HL-60 (cell line): ENCODE measurements around the gene SMC6.
A peak's percentile ranks its signal among the peaks of the same experiment; 100 is the strongest.

Experiments used
- DNase-seq, 2 experiments: peaks; one replicate each; pipeline ENCODE4 v3.0.0-alpha.2; 2010 to 2020; ENCODE audit warnings: low read depth in 1 of 2, low spot score in 1 of 2
- H3K27ac ChIP-seq: fragments of 250-450 bp; sonication (Bioruptor Pico); replicated peaks from 2 replicates; pipeline ENCODE4 v1.5.1; 2020; ENCODE audit warnings: mild to moderate bottlenecking, moderate library complexity
- H3K27me3 ChIP-seq: fragments of 250-450 bp; sonication (Bioruptor Pico); 2 replicates; pipeline ENCODE4 v1.5.1; 2021; ENCODE audit warnings: mild to moderate bottlenecking, moderate library complexity; ENCODE audit not compliant: insufficient read depth, poor library complexity, severe bottlenecking
- H3K4me3 ChIP-seq: replicated peaks from 2 replicates; pipeline ENCODE4 v1.5.1; 2011; ENCODE audit warnings: mild to moderate bottlenecking, control low read depth, low read length; ENCODE audit not compliant: insufficient read depth
- CTCF ChIP-seq: IDR thresholded peaks from one replicate; pipeline ENCODE4 v1.5.1; 2011; ENCODE audit warnings: low read length, control low read depth, inconsistent platforms; ENCODE audit not compliant: insufficient read depth
- GABPA ChIP-seq: IDR thresholded peaks from 2 replicates; pipeline ENCODE4 v1.6.1; 2012; ENCODE audit warnings: low read depth
- POLR2AphosphoS5 ChIP-seq: IDR thresholded peaks from 2 replicates; pipeline ENCODE4 v1.6.1; 2012; ENCODE audit warnings: low read depth
- SPI1 ChIP-seq: IDR thresholded peaks from 2 replicates; pipeline ENCODE4 v1.6.1; 2012; ENCODE audit warnings: low read depth, mild to moderate bottlenecking, borderline replicate concordance
- TF ChIP-seq, protein P1 (sequence below): IDR thresholded peaks from 2 replicates; pipeline ENCODE4 v1.6.1; 2012; ENCODE audit warnings: low read depth; ENCODE audit not compliant: insufficient replicate concordance

Gene SMC6

GRCh38 chr2:17762451-17762850 lies 8.8 kb upstream of the SMC6 start:
- DNase-seq, result no peak
- no peak overlapping the region for H3K27ac ChIP-seq
- no peaks in the 10 kb centered on the region for H3K27me3 ChIP-seq
- H3K4me3 ChIP-seq, result no peak overlapping the region
- TF ChIP-seq CTCF (no peak), GABPA (no peak), SPI1 (no peak), POLR2AphosphoS5 (no peak)
- TF ChIP-seq, protein P1, sequence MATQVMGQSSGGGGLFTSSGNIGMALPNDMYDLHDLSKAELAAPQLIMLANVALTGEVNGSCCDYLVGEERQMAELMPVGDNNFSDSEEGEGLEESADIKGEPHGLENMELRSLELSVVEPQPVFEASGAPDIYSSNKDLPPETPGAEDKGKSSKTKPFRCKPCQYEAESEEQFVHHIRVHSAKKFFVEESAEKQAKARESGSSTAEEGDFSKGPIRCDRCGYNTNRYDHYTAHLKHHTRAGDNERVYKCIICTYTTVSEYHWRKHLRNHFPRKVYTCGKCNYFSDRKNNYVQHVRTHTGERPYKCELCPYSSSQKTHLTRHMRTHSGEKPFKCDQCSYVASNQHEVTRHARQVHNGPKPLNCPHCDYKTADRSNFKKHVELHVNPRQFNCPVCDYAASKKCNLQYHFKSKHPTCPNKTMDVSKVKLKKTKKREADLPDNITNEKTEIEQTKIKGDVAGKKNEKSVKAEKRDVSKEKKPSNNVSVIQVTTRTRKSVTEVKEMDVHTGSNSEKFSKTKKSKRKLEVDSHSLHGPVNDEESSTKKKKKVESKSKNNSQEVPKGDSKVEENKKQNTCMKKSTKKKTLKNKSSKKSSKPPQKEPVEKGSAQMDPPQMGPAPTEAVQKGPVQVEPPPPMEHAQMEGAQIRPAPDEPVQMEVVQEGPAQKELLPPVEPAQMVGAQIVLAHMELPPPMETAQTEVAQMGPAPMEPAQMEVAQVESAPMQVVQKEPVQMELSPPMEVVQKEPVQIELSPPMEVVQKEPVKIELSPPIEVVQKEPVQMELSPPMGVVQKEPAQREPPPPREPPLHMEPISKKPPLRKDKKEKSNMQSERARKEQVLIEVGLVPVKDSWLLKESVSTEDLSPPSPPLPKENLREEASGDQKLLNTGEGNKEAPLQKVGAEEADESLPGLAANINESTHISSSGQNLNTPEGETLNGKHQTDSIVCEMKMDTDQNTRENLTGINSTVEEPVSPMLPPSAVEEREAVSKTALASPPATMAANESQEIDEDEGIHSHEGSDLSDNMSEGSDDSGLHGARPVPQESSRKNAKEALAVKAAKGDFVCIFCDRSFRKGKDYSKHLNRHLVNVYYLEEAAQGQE, result no peak

DNA sequence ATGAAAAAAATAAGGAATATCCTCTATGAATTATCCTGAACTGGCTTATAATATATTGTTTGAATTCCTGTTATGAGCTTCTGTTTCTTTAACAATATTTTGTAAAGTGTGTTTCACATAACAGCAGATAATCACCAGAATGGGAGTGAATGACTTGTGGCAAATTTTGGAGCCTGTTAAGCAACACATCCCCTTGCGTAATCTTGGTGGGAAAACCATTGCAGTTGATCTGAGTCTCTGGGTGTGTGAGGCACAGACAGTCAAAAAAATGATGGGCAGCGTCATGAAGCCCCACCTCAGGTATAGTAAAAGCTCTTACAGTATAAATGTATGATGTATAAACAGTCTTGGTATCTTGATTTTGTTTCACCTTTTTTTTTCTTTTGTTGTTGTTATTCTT lies 6.2 kb upstream of the SMC6 start:
- Histone ChIP-seq H3K27me3 (no peaks in the 10 kb centered on the region), H3K27ac (no peak overlapping the region), H3K4me3 (no peak overlapping the region)
- peak; percentile 38 to 76 for DNase-seq
- TF ChIP-seq POLR2AphosphoS5, result no peak
- TF ChIP-seq SPI1, result no peak
- TF ChIP-seq GABPA, result no peak
- TF ChIP-seq CTCF, result no peak
- TF ChIP-seq, protein P1, result no peak

- no peak for TF ChIP-seq CTCF
- TF ChIP-seq POLR2AphosphoS5, result no peak
- TF ChIP-seq GABPA, result no peak
- no peak for TF ChIP-seq SPI1
- TF ChIP-seq, protein P1, result no peak
- H3K27me3 ChIP-seq, result no peaks in the 10 kb centered on the region
- no peak overlapping the region; the same call in 1 of the 2 replicates for H3K27ac ChIP-seq
- H3K4me3 ChIP-seq, result no peak overlapping the region
- DNase-seq, result peak in 1 of 2 experiments; percentile 32
Observed at GRCh38 chr2:17758118-17758517, 4.5 kb upstream of the SMC6 start.
